ENCODE results near the gene ASL. TPM values are rescaled to one million over a fixed set of nuclear protein-coding genes. Genes with fewer than 3 reads are reported as not detected.
"Not testable (repeated sequence)": the region's sequence is repeated elsewhere in the genome, so short reads cannot be mapped to it uniquely, and the experiment has no call there.

The ASL gene
- total RNA-seq, 1 experiment from 2014 or later, result 47.1 TPM

GRCh38 chr7:66119245-66119850, 43.7 kb downstream of the ASL start:
- no peak for DNase-seq (ENCODE audit: low read depth)

DNA sequence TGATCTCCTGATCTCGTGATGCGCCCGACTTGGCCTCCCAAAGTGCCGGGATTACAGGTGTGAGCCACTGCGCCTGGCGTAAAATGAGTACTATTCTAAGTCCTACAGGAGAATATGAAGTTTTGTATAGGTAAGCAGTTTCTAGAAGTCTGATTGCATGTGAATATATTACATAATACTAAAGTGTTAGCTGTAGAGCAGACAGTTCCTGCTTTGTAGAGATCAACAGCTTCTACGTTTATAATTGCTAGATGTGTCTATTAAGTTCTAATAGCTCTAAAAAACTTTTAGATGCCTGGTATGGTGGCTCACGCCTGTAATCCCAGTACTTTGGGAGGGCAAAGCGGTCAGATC, 47.5 kb downstream of the ASL start:
- DNase-seq (ENCODE audit: low read depth), result no peak

GRCh38 chr7:66124569-66124861, 48.9 kb downstream of the ASL start:
- DNase-seq (ENCODE audit: low read depth), result not testable (repeated sequence)

GRCh38 chr7:66125052-66125694, 49.6 kb downstream of the ASL start:
- no peak for DNase-seq (ENCODE audit: low read depth)

- DNase-seq (ENCODE audit: low read depth), result not testable (repeated sequence)
Measured at GRCh38 chr7:66125781-66126352, 50.2 kb downstream of the ASL start.

DNA sequence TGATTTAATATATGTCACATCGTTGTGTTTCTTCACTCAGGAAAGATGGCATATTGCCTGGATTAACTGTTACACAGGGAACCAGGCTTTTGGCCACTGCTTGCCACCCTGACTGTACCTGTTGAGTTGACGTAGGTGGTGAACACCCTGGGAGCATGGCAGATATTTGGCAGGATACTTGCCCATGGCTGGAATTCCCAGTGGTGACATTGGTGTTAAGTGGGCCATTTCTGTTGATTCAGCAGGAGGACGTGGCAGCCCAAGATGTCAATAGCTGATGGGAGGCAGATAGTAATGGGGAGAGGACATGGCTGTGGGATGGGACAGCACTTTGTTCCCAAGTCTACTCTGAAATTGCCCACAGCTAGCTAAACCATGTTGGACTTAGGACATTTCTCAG, 51.6 kb downstream of the ASL start:
- DNase-seq (ENCODE audit: low read depth), result not testable (repeated sequence)

- DNase-seq (ENCODE audit: low read depth), result peak; percentile 24
Measured at GRCh38 chr7:66138994-66139752, 63.6 kb downstream of the ASL start.

- DNase-seq (ENCODE audit: low read depth), result peak; percentile 63
Measured at GRCh38 chr7:66140924-66141323, 65.3 kb downstream of the ASL start.

DNA sequence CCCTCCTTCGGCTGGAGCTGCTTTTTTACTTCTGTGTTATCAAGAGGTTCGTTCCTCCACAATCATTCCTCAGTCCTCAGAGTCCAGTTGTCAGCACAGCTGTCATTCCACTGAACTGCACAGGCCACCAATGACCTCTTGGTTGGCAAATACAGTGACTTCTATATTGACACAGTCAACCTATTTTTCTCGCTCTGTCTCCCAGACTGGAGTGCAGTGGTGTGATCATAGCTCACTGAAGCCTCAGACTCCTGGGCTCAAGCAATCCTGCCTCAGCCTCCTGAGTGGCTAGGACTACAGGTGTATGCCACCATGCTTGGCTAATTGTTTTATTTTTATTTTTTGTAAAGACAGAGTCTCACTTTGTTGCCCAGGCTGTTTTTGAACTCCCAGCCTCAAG, 66.7 kb downstream of the ASL start:
- no peak for DNase-seq (ENCODE audit: low read depth)

GRCh38 chr7:66142996-66143395, 67.4 kb downstream of the ASL start:
- no peak for DNase-seq (ENCODE audit: low read depth)

Other genes starting within 250 kb of the ASL start
- gene VKORC1L1, start 202.7 kb upstream of the ASL start, total RNA-seq (2014; rRNA removed; shearing (Covaris generic)), result 12.4 and 15.0 TPM in 2 replicates
- 30.3 and 36.6 TPM in 2 replicates for gene GUSB, start 93.6 kb upstream of the ASL start, total RNA-seq (2014; rRNA removed; shearing (Covaris generic))
- gene CRCP, start 39.0 kb downstream of the ASL start, total RNA-seq (2014; rRNA removed; shearing (Covaris generic)), result 27.0 and 31.5 TPM in 2 replicates
- gene TPST1, start 129.5 kb downstream of the ASL start, total RNA-seq (2014; rRNA removed; shearing (Covaris generic)), result 35.2 and 36.5 TPM in 2 replicates

Data from RPMI7951 (cell line).